Astrocyte of the spinal cord (primary cell): ENCODE data around the gene CDSN.

Experiments used
- DNase-seq: peaks from one replicate; pipeline ENCODE4 v3.0.0; 2011; ENCODE audit warnings: low read depth, low spot score
- H3K4me3 ChIP-seq: 2 replicates; pipeline ENCODE4 v1.5.1; 2011; ENCODE audit warnings: low read depth, mild to moderate bottlenecking, low read length, moderate library complexity
- in situ Hi-C: cut with HindIII; loops from 2 replicates; pipeline ENCODE4 v1.10.0; 2017; ENCODE audit warnings: low sequenced_read_pairs
- TF ChIP-seq, protein P1 (sequence below): IDR thresholded peaks from 2 replicates; pipeline ENCODE4 v1.5.1; 2012; ENCODE audit warnings: low read depth, mild to moderate bottlenecking, low read length, inconsistent platforms

The CDSN gene

DNA sequence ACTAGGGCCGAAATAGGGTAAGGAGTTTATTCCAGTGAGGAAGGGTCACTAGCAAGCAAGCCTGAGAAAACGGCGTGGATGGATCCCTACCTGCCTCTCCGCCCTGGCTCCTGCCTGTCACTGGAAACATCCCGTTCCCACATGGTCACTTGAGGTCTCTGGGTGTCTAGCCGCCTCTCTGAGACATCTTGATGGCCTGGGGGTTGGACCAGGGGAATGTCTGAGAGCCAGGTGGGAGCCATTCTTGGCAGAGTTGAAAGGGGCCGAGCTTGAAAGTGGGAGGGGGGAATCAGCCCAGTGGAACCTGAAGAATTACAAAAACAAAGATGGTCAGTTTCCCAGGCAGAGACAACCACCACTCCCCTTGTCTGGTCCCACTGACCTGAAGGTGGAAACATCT, 36.4 kb upstream of the CDSN start:
- no peak for DNase-seq
- no peak overlapping the region for H3K4me3 ChIP-seq
- in situ Hi-C loops, result no loop called here

DNA sequence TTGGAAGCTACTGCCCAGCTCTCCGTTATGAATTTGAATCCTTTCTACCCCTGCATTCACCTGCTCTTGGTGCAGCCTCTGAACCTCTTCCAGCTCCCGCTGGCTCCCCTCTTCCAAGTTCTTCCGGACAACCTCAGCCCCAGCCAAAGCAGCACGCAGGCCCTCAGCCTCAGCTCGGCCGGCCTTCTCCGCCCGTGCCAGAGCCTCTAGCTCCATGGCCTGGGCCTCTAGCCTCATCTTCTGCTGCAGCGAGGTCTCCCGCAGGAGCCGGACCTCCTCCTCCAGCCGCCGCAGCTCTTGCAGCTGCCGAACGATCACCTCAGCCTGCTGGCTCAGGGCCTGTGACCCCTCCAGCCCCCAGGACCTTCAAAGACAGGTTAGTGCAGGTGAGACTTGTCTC, 34.2 kb upstream of the CDSN start:
- TF ChIP-seq, protein P1, sequence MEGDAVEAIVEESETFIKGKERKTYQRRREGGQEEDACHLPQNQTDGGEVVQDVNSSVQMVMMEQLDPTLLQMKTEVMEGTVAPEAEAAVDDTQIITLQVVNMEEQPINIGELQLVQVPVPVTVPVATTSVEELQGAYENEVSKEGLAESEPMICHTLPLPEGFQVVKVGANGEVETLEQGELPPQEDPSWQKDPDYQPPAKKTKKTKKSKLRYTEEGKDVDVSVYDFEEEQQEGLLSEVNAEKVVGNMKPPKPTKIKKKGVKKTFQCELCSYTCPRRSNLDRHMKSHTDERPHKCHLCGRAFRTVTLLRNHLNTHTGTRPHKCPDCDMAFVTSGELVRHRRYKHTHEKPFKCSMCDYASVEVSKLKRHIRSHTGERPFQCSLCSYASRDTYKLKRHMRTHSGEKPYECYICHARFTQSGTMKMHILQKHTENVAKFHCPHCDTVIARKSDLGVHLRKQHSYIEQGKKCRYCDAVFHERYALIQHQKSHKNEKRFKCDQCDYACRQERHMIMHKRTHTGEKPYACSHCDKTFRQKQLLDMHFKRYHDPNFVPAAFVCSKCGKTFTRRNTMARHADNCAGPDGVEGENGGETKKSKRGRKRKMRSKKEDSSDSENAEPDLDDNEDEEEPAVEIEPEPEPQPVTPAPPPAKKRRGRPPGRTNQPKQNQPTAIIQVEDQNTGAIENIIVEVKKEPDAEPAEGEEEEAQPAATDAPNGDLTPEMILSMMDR, result no peak
- H3K4me3 ChIP-seq, result no peak overlapping the region
- no peak for DNase-seq
- in situ Hi-C loops, result no loop called here

More for the DNA sequence above, 36.4 kb upstream of the CDSN start:
- TF ChIP-seq, protein P1, result no peak

DNA sequence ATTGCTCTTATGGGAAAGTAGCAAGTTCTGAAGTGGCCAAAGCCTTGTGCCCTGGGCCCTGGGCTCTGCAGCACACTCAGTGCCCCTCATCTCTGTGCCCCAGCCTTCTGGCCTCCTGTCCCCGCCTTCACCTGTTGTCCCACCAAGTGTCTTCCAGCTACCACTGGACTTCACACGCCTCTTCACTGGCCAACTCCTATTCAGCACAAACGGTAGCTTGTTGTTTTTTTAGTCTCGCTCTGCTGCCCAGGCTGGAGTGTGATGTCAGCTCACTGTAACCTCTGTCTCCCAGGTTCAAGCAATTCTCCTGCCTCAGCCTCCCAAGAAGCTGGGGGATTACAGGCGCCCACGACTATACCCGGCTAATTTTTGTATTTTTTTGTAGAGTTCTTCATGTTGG, 32.5 kb upstream of the CDSN start:
- TF ChIP-seq, protein P1, result no peak
- in situ Hi-C loops, result no loop called here
- no peak for DNase-seq
- H3K4me3 ChIP-seq, result no peak overlapping the region

DNA sequence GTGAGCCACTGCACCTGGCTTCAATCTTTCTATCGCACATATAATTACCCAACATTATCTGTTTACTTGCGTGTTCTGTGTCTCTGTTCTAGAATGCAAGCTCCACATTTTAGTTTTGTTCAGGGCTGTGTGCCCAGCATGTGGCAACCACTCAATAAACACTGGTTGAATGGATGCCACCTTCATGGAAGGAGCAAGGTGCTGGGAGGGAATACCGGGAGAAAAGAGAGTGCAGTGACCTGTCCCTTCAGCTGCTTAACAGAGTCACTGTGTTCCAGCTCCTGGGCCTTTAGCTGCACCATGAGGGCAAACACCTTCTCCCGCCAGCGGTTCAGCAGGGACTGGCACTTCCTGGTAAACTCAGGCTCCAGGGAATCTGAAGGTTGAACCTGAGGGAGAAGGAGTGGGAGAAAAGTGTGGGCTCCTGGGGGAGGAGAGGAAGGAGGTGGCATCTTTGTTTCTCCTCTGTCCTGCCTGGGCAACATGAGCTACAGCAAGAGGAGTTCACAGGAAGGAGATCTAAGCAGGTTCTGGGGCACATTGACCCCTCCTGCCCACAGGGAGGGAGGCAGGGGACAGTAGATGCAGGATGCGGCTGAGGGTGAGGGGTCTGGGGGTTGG, 29.7 kb upstream of the CDSN start:
- in situ Hi-C loops, result no loop called here
- H3K4me3 ChIP-seq, result no peak overlapping the region
- TF ChIP-seq, protein P1, result no peak
- DNase-seq, result no peak

DNA sequence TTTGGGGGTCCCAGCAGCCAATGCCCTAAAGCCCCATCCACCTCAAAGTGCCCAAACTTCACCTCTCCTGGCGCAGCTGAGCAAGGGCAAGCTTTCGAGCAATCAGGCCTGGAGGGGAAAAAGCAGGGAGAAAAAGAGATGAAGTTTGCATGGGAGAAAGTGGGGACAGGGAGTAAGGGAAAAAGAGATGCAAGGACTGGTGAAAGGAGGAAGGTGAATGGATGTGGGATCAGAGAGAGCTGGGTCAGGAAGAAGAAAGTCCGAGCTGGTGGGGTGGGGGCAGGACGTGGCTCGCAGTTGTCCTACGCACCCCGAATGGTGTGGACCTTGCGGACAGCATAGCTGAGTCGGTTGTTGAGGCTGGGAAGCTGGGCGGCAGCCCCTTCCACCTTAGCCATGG, 25.1 kb upstream of the CDSN start:
- DNase-seq, result no peak
- in situ Hi-C loops, result no loop called here
- TF ChIP-seq, protein P1, result no peak
- no peak overlapping the region for H3K4me3 ChIP-seq

DNA sequence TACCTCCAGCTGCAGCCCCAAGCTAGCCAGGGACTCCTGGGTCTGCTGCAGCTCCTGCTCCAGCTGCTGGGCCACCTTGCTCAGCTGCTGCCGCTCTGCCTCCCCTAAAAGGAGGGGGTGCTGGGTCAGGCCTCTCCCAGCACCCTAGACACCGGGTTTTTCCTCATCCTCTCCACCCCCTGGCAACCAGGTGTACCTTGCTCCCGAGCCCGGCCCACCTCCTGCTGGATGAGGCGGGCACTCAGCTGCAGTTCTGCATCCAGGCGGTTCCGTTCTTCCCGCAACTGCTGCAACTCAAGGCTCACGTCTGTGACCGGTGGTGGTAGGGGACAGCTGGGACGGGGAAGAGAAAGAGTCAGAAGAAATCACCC, 24.7 kb upstream of the CDSN start:
- in situ Hi-C loops, result no loop called here
- no peak overlapping the region for H3K4me3 ChIP-seq
- no peak for DNase-seq
- TF ChIP-seq, protein P1, result no peak
